Spleen (tissue), 11 donors: ENCODE data around the gene SOAT2. TPM values are rescaled to one million over a fixed set of nuclear protein-coding genes. Genes with fewer than 3 reads are reported as not detected.
A peak's percentile ranks its signal among the peaks of the same experiment; 100 is the strongest.

ENCODE experiments used
- DNase-seq: peaks from one replicate; pipeline ENCODE4 v3.0.0-alpha.2; 2020
- H3K27ac ChIP-seq, 8 donors: fragments of 200-600 bp; sonication (generic) in 7 of 8; 1 replicate in 4 of 8; 2 replicates in 4 of 8; pipeline versions ENCODE4 v1.5.0 to v1.8.0; 2016 to 2021; ENCODE audit warnings: inconsistent platforms in 4 of 8, mild to moderate bottlenecking in 4 of 8, moderate library complexity in 1 of 8
- H3K27me3 ChIP-seq, 7 donors: fragments of 200-600 bp; sonication (generic) in 6 of 7; replicated peaks in 1 of 7; 1 replicate in 4 of 7; 2 replicates in 3 of 7; pipeline versions ENCODE4 v1.5.0 to v1.8.0; 2016 to 2021; ENCODE audit warnings: inconsistent platforms in 3 of 7, mild to moderate bottlenecking in 1 of 7
- H3K36me3 ChIP-seq, 6 donors: fragments of 200-600 bp; sonication (generic) in 5 of 6; 1 replicate in 4 of 6; 2 replicates in 2 of 6; pipeline versions ENCODE4 v1.5.0 to v1.8.0; 2016 to 2021; ENCODE audit warnings: inconsistent platforms in 2 of 6
- H3K4me1 ChIP-seq, 6 donors: fragments of 200-600 bp; sonication (generic) in 5 of 6; 1 replicate in 3 of 6; 2 replicates in 3 of 6; pipeline versions ENCODE4 v1.5.0 to v1.8.0; 2016 to 2021; ENCODE audit warnings: inconsistent platforms in 3 of 6
- H3K4me3 ChIP-seq, 8 donors: fragments of 200-600 bp; sonication (generic) in 7 of 8; 1 replicate in 4 of 8; 2 replicates in 4 of 8; pipeline versions ENCODE4 v1.5.0 to v1.8.0; 2016 to 2021; ENCODE audit warnings: inconsistent platforms in 4 of 8, mild to moderate bottlenecking in 4 of 8, moderate library complexity in 2 of 8
- H3K9me3 ChIP-seq, 8 donors: fragments of 200-600 bp; sonication (generic) in 7 of 8; 1 replicate in 4 of 8; 2 replicates in 4 of 8; pipeline versions ENCODE4 v1.5.0 to v1.8.0; 2016 to 2021; ENCODE audit warnings: inconsistent platforms in 4 of 8
- POLR2A ChIP-seq, 3 donors: fragments of 450-650 bp; IDR thresholded peaks; one replicate each; pipeline ENCODE4 v1.5.1; 2017; ENCODE audit warnings: antibody characterized with exemption in 3 of 3, mild to moderate bottlenecking in 1 of 3
- POLR2AphosphoS5 ChIP-seq, 3 donors: sonication (generic); formaldehyde crosslinking; IDR thresholded peaks; one replicate each; pipeline ENCODE4 v1.5.1; 2017; ENCODE audit warnings: antibody characterized with exemption in 3 of 3
- WGBS, 5 donors: extraction: QIAGEN DNeasy Blood & Tissue Kit in 3 of 5; methylation state at CpG; one replicate each; pipeline versions ENCODE4 v1.1.5 to v1.1.7; 2013 to 2018; 5-methylcytosine and 5-hydroxymethylcytosine counted together
- intact Hi-C: fragments of 100-400 bp; cut with DNase I; formaldehyde crosslinking; loops from one replicate; pipeline ENCODE4 v1.15.0; 2023; ENCODE audit warnings: low total_unique reads
- polyA plus RNA-seq, 3 donors: library from polyadenylated mRNA; stranded (reverse); fragments of 200-250 nt; gene quantifications; one replicate each; pipeline ENCODE4 v1.2.1, GENCODE V29; 2013
- total RNA-seq, 7 donors: library from RNA; depleted of rRNA in 3 of 7; stranded (reverse); fragments of >200 nt in 3 of 7; fragmentation: NEBNext Ultra II Directional in 4 of 7; extraction: Animal tissue kit (Norgen Biotek cat#: 25700) in 4 of 7; gene quantifications; one replicate each; pipeline versions ENCODE4 v1.1.0 to v1.2.1, GENCODE V29; 2016 to 2021
- TF ChIP-seq, protein P1 (sequence below), 11 experiments: fragments of 200-600 bp in 7 of 11; fragments of 450-650 bp in 4 of 11; sonication (generic) in 4 of 11; IDR thresholded peaks in 8 of 11; conservative IDR thresholded peaks in 3 of 11; 1 replicate in 7 of 11; 2 replicates in 4 of 11; pipeline versions ENCODE4 v1.4.0 to v1.8.0; 2016 to 2021; ENCODE audit warnings: antibody characterized with exemption in 11 of 11, inconsistent platforms in 4 of 11, mild to moderate bottlenecking in 1 of 11
- donor health status: healthy with polysubstance abuse.
- donor health status: DM: no; HTN: no; CAD: no; lungs with moderate emphysema.
- donor health status: DM: no; HTN: no; CAD: no.
- donor health status: Bipolar disorder and iron deficiency.
- donor health status: healthy.
- donor health status: DM: no; HTN: no; CAD: no.
- donor health status: DM: yes; HTN: yes; CAD: no.

Gene SOAT2
- total and polyA plus RNA-seq, 10 donors: 0.37 to 2.2 (median 0.56) TPM; not detected in 1

DNA sequence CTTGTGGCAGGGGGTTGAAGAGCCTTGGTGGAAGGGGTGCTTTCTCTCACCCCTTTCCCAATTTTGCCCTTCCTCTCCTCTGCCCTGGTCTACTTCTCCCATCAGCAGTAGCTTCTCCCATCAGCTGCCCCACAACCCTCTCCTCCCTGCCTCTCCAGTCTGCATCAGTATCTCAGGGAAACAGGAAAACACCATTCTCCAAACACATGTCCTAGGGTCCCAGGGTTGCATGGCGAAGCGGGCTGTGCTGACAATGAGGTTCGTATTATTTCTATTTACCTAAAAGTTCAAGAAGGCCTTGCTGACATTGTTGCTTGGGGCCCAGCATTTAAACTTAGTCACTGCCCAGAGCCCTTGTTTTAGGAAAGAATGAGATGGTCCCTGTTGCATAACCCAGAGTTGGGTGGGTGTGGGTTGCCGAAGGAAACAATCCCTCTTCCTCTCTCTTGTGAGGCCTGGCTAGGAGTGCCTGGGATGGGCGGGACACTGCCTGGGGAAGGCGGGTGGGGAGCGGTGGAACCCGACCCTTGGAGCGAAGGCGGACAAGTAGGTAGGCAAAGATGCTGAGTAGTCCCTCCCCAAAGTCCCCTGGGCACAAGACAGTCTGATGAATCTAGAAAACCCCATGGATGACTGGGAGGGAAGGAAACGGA, 7.1 kb upstream of the SOAT2 start:
- DNase-seq: no peak
- H3K36me3 ChIP-seq: peaks cover 0 to 6% (median 0%) of the 10 kb centered on the region in 6 donors
- peak; percentile 47 to 75 (median 70) for TF ChIP-seq POLR2AphosphoS5 (IDR thresholded peaks at IDR 0.05)
- TF ChIP-seq POLR2A (IDR thresholded peaks at IDR 0.05): no peak
- H3K9me3 ChIP-seq: no peaks in the 10 kb centered on the region
- peaks cover 6 to 70% (median 38%) of the 10 kb centered on the region in 6 donors for H3K4me1 ChIP-seq
- intact Hi-C loops: no loop called here
- 55 to 72% (median 67%) methylated on average over 11 of the region's 11 CpGs for WGBS, 5 donors
- H3K27ac ChIP-seq: peak overlapping the region in 6 of 8 donors; percentile 50 to 88 (median 85)
- H3K4me3 ChIP-seq: peak overlapping the region in 4 of 8 donors; percentile 54 to 75 (median 60)
- peaks cover 0 to 22% (median 0%) of the 10 kb centered on the region in 7 donors for H3K27me3 ChIP-seq

DNA sequence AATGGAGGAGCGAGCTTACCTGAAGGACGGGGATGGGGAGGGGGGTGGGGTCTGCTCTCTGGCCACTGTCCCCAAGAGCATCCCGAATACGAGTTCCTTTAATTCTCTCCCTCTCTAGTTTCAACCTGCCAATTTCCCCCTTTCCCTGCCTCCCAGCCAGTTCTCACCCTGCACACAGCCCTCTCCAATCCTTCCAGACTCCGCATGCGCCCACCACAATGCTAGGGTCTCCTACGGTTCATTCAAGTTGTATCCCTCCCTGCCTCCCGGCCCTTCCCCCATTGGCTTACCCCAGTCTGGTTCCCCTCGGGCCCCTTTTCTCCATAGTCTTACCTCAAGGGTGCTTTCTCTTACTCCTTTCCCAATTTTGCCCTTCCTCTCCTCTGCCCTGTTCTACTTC, 6.5 kb upstream of the SOAT2 start:
- Histone ChIP-seq H3K27ac (peak overlapping the region in 7 of 8 donors; percentile 36 to 88 (median 85)), H3K9me3 (no peaks in the 10 kb centered on the region), H3K4me1 (peaks cover 6 to 76% (median 38%) of the 10 kb centered on the region in 6 donors), H3K4me3 (peak overlapping the region in 6 of 8 donors; percentile 32 to 75 (median 55)), H3K36me3 (peaks cover 0 to 9% (median 0%) of the 10 kb centered on the region in 6 donors), H3K27me3 (peaks cover 0 to 22% (median 0%) of the 10 kb centered on the region in 7 donors)
- whole genome bisulfite sequencing, 5 donors: 53 to 66% (median 60%) methylated on average over 7 to 9 of the region's 9 CpGs
- intact Hi-C loops: no loop called here
- TF ChIP-seq POLR2A (IDR thresholded peaks at IDR 0.05): no peak
- no peak for TF ChIP-seq POLR2AphosphoS5 (IDR thresholded peaks at IDR 0.05)
- TF ChIP-seq, protein P1, sequence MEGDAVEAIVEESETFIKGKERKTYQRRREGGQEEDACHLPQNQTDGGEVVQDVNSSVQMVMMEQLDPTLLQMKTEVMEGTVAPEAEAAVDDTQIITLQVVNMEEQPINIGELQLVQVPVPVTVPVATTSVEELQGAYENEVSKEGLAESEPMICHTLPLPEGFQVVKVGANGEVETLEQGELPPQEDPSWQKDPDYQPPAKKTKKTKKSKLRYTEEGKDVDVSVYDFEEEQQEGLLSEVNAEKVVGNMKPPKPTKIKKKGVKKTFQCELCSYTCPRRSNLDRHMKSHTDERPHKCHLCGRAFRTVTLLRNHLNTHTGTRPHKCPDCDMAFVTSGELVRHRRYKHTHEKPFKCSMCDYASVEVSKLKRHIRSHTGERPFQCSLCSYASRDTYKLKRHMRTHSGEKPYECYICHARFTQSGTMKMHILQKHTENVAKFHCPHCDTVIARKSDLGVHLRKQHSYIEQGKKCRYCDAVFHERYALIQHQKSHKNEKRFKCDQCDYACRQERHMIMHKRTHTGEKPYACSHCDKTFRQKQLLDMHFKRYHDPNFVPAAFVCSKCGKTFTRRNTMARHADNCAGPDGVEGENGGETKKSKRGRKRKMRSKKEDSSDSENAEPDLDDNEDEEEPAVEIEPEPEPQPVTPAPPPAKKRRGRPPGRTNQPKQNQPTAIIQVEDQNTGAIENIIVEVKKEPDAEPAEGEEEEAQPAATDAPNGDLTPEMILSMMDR (IDR thresholded peaks at IDR 0.05 in 8 of 11, conservative IDR thresholded peaks at IDR 0.05 in 3 of 11): no peak
- DNase-seq: no peak

DNA sequence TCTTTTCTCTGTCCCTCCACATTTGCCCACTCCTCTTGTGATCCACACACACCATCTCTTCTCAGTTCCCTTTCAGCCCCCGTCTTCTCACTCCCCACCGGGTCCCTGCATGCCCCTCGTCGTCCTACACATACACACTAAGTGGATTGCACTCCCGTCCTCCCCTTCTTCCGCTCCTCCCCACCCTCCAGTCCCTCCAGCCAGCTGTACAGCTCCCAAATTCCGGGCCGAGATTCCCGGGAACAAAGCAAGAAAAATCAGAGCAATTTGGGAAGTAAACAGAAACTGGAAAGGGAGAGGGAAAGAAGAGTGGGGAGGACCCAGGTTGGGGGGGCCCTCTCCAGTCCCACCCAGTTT, 6.1 kb upstream of the SOAT2 start:
- TF ChIP-seq, protein P1 (IDR thresholded peaks at IDR 0.05 in 8 of 11, conservative IDR thresholded peaks at IDR 0.05 in 3 of 11): no peak
- TF ChIP-seq POLR2AphosphoS5 (IDR thresholded peaks at IDR 0.05): no peak
- no peak for TF ChIP-seq POLR2A (IDR thresholded peaks at IDR 0.05)
- DNase-seq: no peak
- intact Hi-C loops: no loop called here
- Histone ChIP-seq H3K36me3 (peaks cover 0 to 9% (median 0%) of the 10 kb centered on the region in 6 donors), H3K27me3 (peaks cover 0 to 22% (median 0%) of the 10 kb centered on the region in 7 donors), H3K27ac (peak overlapping the region; percentile 50 to 88 (median 84)), H3K9me3 (no peaks in the 10 kb centered on the region), H3K4me1 (peaks cover 8 to 80% (median 41%) of the 10 kb centered on the region in 6 donors), H3K4me3 (peak overlapping the region; percentile 32 to 75 (median 52))
- WGBS, 5 donors: 3 to 13% (median 9%) methylated on average over 9 of the region's 9 CpGs

DNA sequence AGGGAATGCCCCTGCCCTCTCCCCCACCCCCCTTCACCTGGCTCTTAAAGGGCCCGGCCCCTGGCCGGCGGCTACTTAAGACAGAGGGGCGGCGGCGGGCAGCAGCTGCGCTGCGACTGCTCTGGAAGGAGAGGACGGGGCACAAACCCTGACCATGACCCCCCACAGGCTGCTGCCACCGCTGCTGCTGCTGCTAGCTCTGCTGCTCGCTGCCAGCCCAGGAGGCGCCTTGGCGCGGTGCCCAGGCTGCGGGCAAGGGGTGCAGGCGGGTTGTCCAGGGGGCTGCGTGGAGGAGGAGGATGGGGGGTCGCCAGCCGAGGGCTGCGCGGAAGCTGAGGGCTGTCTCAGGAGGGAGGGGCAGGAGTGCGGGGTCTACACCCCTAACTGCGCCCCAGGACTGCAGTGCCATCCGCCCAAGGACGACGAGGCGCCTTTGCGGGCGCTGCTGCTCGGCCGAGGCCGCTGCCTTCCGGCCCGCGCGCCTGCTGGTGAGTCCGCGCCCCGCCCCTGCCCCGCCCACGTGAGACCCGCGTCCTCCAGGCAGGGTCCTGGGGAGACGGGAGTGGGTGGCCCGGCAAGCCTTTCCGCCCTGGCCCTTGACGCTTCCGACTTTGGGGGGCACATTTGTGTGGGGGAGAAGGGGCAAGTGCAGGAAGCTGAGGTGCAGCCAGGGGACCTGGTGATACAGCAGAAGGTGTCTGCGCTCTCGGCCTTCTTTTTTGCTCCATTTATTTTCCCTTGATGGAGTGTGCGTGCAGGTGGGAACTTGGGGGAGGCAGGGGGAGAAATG, 5.5 kb upstream of the SOAT2 start, which contains the start of gene IGFBP6:
Gene IGFBP6, plus strand, starts transcription at position 104 of the 790 bp plus-strand sequence. Its CDS starts 51 bp downstream, at position 155.
- H3K4me1 ChIP-seq: peaks cover 9 to 86% (median 47%) of the 10 kb centered on the region in 6 donors
- TF ChIP-seq, protein P1 (IDR thresholded peaks at IDR 0.05 in 8 of 11, conservative IDR thresholded peaks at IDR 0.05 in 3 of 11): peak in 8 of 11 experiments; percentile 20 to 50 (median 36)
- TF ChIP-seq POLR2AphosphoS5 (IDR thresholded peaks at IDR 0.05) (peak; percentile 48 to 80 (median 77)), POLR2A (IDR thresholded peaks at IDR 0.05) (no peak)
- H3K36me3 ChIP-seq: peaks cover 0 to 9% (median 0%) of the 10 kb centered on the region in 6 donors
- intact Hi-C loops: loop anchor here (2.0 kb wide), 1 partner anchor 29 kb away; no protein-coding TSS in a partner anchor
- peak within 1 kb of the TSS; percentile 32 to 75 (median 52) for H3K4me3 ChIP-seq
- H3K27ac ChIP-seq: peak within 1 kb of the TSS; percentile 50 to 88 (median 84)
- DNase-seq: peak; percentile 93
- 1 to 3% (median 2%) methylated on average over 11 to 51 of the region's 51 CpGs for WGBS, 5 donors
- H3K27me3 ChIP-seq: peaks cover 0 to 22% (median 0%) of the 10 kb centered on the region in 7 donors
- H3K9me3 ChIP-seq: no peaks in the 10 kb centered on the region
